Thoracic aorta (tissue), 2 donors: ENCODE measurements around the gene ZNF689. TPM values are rescaled to one million over a fixed set of nuclear protein-coding genes. Genes with fewer than 3 reads are reported as not detected.

Experiments
- ATAC-seq: fragments of 150-250 bp; one replicate; pipeline ENCODE4 v1.8.0; 2017; ENCODE audit warnings: low read depth; ENCODE audit not compliant: insufficient number of reproducible peaks, low FRiP score
- DNase-seq: peaks from one replicate; pipeline ENCODE4 v3.0.0-alpha.2; 2020; ENCODE audit warnings: low spot score
- H3K27ac ChIP-seq, 2 donors: fragments of 200-600 bp; sonication (generic); 1 replicate in 1 of 2; 2 replicates in 1 of 2; pipeline ENCODE4 v1.5.1; 2016; ENCODE audit warnings: mild to moderate bottlenecking in 2 of 2, moderate library complexity in 2 of 2
- H3K27me3 ChIP-seq: fragments of 200-600 bp; sonication (generic); replicated peaks from 2 replicates; pipeline ENCODE4 v1.6.0; 2016; ENCODE audit warnings: mild to moderate bottlenecking; ENCODE audit not compliant: insufficient read depth
- H3K36me3 ChIP-seq: fragments of 200-600 bp; sonication (generic); one replicate; pipeline ENCODE4 v1.5.1; 2016
- H3K4me1 ChIP-seq, 2 donors: fragments of 200-600 bp; sonication (generic); 1 replicate in 1 of 2; 2 replicates in 1 of 2; pipeline versions ENCODE4 v1.5.1 to v1.6.0; 2016; ENCODE audit warnings: low read depth in 2 of 2, mild to moderate bottlenecking in 1 of 2; ENCODE audit not compliant: control insufficient read depth in 1 of 2
- H3K4me3 ChIP-seq: fragments of 200-600 bp; sonication (generic); 2 replicates; pipeline ENCODE4 v1.5.1; 2016; ENCODE audit warnings: mild to moderate bottlenecking
- H3K9me3 ChIP-seq: fragments of 200-600 bp; sonication (generic); 2 replicates; pipeline ENCODE4 v1.5.1; 2016
- total RNA-seq, 2 donors: library from RNA; depleted of rRNA; stranded (reverse); fragments of >200 nt; gene quantifications; one replicate each; pipeline versions ENCODE4 v1.1.0 to v1.2.3, GENCODE V29; 2016
- TF ChIP-seq, protein P1 (sequence below): fragments of 200-600 bp; sonication (generic); IDR thresholded peaks from one replicate; pipeline ENCODE4 v1.5.1; 2019; ENCODE audit warnings: antibody characterized with exemption

ZNF689 gene
- total RNA-seq, 2 donors from 2014 or later = 7.4 to 17.0 TPM

DNA sequence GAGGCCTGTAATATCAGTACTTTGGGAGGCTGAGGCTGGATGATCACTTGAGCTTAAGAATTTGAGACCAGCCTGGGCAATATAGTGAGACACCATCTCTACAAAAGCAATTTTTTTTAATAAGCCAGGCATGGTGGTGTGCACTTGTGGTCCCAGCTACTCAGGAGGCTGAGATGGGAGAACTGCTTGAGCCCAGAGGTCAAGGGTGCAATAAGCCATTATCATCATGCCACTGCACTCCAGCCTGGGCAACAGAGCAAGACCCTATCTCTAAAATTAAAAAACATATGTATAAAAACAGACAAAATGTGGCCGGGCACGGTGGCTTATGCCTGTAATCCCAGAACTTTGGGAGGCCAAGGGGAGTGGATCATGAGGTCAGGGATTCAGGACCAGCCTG is 21.5 kb downstream of the ZNF689 start:
- TF ChIP-seq, protein P1, sequence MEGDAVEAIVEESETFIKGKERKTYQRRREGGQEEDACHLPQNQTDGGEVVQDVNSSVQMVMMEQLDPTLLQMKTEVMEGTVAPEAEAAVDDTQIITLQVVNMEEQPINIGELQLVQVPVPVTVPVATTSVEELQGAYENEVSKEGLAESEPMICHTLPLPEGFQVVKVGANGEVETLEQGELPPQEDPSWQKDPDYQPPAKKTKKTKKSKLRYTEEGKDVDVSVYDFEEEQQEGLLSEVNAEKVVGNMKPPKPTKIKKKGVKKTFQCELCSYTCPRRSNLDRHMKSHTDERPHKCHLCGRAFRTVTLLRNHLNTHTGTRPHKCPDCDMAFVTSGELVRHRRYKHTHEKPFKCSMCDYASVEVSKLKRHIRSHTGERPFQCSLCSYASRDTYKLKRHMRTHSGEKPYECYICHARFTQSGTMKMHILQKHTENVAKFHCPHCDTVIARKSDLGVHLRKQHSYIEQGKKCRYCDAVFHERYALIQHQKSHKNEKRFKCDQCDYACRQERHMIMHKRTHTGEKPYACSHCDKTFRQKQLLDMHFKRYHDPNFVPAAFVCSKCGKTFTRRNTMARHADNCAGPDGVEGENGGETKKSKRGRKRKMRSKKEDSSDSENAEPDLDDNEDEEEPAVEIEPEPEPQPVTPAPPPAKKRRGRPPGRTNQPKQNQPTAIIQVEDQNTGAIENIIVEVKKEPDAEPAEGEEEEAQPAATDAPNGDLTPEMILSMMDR = no peak
- Histone ChIP-seq H3K4me1 (peaks cover 9 to 14% of the 10 kb centered on the region in 2 donors), H3K27ac (no peak overlapping the region), H3K27me3 (no peaks in the 10 kb centered on the region), H3K9me3 (no peaks in the 10 kb centered on the region), H3K36me3 (no peaks in the 10 kb centered on the region), H3K4me3 (no peak overlapping the region)
- ATAC-seq = no peak
- DNase-seq = no peak

DNA sequence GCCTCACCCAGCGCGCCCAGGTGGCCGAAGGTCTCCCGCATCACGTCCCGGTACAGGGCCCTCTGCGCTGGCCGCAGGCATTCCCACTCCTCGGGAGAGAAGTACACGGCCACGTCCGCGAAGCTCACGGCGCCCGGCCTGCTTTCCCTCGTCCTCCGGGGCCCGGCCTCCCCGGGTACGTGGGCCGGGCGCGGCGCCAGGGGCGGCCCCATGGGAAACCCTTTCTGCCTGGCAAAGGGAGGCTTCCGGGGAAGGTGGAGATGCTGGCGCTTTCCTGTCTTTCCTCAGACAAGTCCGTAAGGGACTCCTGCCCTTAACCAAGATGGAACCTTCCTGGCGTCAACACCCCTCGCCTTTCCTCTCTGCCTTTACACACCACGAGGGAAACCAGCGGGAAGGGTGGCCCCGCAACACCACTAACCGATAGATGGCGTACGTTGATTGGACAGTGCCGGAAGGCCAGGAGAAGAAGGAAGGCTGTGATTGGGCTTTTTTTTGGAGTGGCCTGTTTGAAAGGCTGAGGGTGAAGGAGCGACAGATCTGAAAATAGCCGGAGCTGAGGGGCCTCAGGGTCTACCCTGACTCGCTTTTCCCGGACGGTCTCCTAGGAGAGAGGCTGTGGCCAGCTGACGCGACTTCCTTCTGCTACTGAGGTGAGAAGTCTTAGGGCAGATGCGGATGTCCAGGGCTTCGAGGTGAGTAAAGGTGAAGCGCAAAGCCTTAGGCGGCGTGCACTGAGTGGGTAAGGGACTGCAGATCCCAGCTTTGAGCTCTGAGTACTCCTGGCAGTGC is 24.6 kb downstream of the ZNF689 start, which contains the start of gene ZNF785:
ZNF785 (minus strand) TSS at position 298 of the 792 bp plus-strand sequence; CDS start at position 212, 86 bp downstream.
- TF ChIP-seq, protein P1 = no peak
- Histone ChIP-seq H3K9me3 (no peaks in the 10 kb centered on the region), H3K27me3 (no peaks in the 10 kb centered on the region), H3K27ac (peak within 1 kb of the TSS; percentile 81 to 89), H3K4me3 (peak within 1 kb of the TSS; percentile 88), H3K4me1 (peaks cover 9 to 23% of the 10 kb centered on the region in 2 donors), H3K36me3 (peaks cover 6% of the 10 kb centered on the region)
- peak; percentile 99 for ATAC-seq
- peak; percentile 96 for DNase-seq

DNA sequence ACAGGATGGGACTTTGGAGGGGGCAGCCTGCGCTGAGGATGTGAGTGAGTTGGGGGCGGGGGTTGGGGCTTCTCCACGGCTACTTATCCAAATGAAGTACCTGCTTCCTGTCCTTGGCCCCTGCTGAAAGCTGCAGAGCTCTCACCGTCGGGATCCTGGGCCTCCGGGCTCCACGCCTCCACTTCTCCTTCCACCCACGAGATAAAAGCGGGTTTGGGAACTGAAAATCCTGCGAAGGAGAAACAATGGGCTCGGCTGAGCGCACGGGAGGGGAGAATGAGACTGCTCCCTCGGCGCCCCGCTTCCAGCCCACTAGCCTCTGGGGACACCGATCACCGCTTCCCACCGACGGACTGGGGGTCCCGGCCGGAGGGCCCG is 25.2 kb downstream of the ZNF689 start:
- TF ChIP-seq, protein P1 = no peak
- Histone ChIP-seq H3K9me3 (no peaks in the 10 kb centered on the region), H3K27me3 (no peaks in the 10 kb centered on the region), H3K36me3 (peaks cover 6% of the 10 kb centered on the region), H3K4me3 (peak overlapping the region; percentile 88), H3K4me1 (peaks cover 9 to 23% of the 10 kb centered on the region in 2 donors), H3K27ac (peak overlapping the region; percentile 81 to 89)
- DNase-seq = no peak
- no peak for ATAC-seq

DNA sequence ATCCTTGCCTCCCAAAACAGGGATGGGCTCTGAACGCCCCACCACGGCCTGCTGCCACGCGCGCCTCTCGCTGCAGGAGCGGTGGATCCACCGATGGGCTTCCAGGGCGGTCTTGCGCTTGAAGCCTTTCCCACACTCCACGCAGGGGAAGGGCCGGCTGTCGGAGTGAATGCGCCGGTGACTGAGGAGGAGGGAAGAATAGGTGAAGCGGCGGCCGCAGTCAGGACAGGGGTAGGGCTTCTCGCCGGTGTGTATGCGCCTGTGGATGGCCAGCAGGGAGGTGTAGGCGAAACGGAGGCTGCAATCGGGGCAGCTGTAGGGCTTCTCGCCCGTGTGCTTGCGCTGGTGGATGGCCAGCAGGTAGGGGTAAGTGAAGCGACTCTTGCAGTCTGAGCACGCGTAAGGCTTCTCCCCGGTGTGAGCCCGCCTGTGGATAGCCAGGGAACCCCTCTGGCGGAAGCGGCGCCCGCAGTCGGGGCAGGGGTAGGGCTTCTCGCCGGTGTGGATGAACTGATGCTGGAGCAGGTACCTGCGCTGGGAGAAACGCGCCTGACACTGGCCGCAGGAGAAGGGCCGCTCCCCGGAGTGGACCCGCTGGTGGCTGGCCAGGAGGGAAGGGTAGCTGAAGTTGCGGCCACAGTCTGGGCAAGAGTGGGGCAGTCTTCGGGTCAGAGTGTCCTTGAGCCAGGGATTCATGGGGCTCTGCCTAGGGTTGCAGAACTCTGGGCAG is 27.4 kb downstream of the ZNF689 start:
- TF ChIP-seq, protein P1 = no peak
- no peak overlapping the region for H3K27ac ChIP-seq
- no peak for DNase-seq
- no peaks in the 10 kb centered on the region for H3K9me3 ChIP-seq
- ATAC-seq = no peak
- no peaks in the 10 kb centered on the region for H3K27me3 ChIP-seq
- H3K36me3 ChIP-seq = peaks cover 6% of the 10 kb centered on the region
- H3K4me3 ChIP-seq = no peak overlapping the region
- peaks cover 9 to 23% of the 10 kb centered on the region in 2 donors for H3K4me1 ChIP-seq

DNA sequence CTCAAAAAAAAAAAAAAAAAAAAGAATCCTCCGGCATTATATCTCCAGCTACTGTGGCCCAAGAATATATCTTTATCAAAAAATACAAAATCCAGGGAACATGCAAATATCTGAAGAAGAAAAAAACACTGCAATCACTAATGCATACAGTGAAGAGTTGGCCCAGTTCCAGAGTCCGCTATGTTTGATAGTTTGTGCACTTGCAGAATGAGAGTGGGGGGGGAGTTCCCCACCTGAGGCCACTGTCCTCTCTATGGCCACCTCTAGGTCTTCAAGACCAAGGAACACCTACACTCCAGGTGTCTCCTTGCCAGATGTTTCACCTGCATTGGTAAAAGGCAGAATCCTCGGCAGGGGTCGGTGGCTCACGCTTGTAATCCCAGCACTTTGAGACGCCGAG is 28.7 kb downstream of the ZNF689 start:
- Histone ChIP-seq H3K4me1 (peaks cover 9 to 23% of the 10 kb centered on the region in 2 donors), H3K4me3 (no peak overlapping the region), H3K9me3 (no peaks in the 10 kb centered on the region), H3K27me3 (no peaks in the 10 kb centered on the region), H3K36me3 (peaks cover 6% of the 10 kb centered on the region), H3K27ac (no peak overlapping the region)
- ATAC-seq (no peak), DNase-seq (no peak)
- TF ChIP-seq, protein P1 = no peak
